Measurements from ENCODE around the gene ANKLE1.

ANKLE1 gene

DNA sequence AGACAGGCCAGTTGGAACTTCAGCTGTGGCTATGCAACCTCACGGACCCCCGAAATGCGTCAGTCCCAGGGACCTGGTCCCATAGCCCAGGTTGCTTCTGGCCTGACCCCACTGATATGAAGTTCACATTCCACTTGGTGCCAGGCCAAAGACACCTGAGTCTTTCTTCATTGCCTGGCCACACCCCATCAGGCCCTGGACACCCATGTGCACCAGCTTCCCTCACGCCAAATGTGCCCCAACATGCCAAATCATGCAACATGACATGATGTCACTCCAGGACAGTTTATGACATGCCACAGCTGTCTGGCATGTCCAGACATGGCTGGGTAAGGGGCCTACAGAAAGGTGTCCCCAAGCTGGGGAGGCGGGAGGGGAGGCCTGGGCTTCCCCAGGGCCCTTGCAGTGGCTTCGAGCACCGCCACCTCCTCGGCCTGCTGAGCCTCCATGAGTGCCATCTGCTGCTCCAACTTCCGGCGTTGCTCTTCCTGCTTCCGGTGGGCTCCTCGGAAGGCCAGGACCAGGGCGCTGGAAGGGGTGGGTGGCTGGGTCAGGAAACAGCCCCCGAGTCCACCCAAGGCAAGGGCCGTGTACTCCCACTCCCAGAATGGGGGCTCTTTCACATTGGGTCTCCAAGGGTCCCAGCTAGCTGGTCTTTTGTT is 31.7 kb upstream of the ANKLE1 start:
- TF ChIP-seq, protein P1, sequence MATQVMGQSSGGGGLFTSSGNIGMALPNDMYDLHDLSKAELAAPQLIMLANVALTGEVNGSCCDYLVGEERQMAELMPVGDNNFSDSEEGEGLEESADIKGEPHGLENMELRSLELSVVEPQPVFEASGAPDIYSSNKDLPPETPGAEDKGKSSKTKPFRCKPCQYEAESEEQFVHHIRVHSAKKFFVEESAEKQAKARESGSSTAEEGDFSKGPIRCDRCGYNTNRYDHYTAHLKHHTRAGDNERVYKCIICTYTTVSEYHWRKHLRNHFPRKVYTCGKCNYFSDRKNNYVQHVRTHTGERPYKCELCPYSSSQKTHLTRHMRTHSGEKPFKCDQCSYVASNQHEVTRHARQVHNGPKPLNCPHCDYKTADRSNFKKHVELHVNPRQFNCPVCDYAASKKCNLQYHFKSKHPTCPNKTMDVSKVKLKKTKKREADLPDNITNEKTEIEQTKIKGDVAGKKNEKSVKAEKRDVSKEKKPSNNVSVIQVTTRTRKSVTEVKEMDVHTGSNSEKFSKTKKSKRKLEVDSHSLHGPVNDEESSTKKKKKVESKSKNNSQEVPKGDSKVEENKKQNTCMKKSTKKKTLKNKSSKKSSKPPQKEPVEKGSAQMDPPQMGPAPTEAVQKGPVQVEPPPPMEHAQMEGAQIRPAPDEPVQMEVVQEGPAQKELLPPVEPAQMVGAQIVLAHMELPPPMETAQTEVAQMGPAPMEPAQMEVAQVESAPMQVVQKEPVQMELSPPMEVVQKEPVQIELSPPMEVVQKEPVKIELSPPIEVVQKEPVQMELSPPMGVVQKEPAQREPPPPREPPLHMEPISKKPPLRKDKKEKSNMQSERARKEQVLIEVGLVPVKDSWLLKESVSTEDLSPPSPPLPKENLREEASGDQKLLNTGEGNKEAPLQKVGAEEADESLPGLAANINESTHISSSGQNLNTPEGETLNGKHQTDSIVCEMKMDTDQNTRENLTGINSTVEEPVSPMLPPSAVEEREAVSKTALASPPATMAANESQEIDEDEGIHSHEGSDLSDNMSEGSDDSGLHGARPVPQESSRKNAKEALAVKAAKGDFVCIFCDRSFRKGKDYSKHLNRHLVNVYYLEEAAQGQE (IDR thresholded peaks at IDR 0.05; ENCODE audit: insufficient read depth in 1 of 2, low read depth in 2 of 2, low read length in 2 of 2) = no peak
- TF ChIP-seq POLR2AphosphoS5 (IDR thresholded peaks at IDR 0.05; ENCODE audit: low read depth, low read length) = no peak
- TF ChIP-seq FOXP2 (optimal IDR thresholded peaks at IDR 0.05; ENCODE audit: borderline replicate concordance, extremely low read depth, extremely low read length, insufficient read depth) = no peak
- TF ChIP-seq SIN3A (IDR thresholded peaks at IDR 0.05; ENCODE audit: borderline replicate concordance, insufficient read depth, low read length) = no peak
- no peak for TF ChIP-seq TAF1 (IDR thresholded peaks at IDR 0.05; ENCODE audit: borderline replicate concordance, insufficient read depth, low read length)

DNA sequence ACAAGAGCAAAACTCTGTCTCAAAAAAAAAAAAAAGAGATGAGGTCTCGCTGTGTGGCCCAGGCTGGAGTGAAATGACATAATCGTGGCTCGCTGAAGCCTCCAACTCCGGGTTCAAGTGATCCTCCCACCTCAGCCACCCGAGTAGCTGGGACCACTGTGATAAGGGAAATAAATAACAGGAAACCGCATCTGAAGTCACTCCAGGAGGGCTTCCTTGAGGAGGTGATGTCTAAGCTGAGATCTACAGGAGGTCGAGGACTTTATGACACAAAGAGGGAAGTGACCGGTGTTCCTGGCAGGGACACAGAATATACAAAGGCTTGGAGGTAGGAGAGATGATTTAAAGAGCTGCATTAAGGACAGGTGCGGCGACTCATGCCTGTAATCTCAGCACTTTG is 27.1 kb upstream of the ANKLE1 start:
- no peak for TF ChIP-seq POLR2AphosphoS5 (IDR thresholded peaks at IDR 0.05; ENCODE audit: low read depth, low read length)
- TF ChIP-seq SIN3A (IDR thresholded peaks at IDR 0.05; ENCODE audit: borderline replicate concordance, insufficient read depth, low read length) = no peak
- no peak for TF ChIP-seq TAF1 (IDR thresholded peaks at IDR 0.05; ENCODE audit: borderline replicate concordance, insufficient read depth, low read length)
- no peak for TF ChIP-seq FOXP2 (optimal IDR thresholded peaks at IDR 0.05; ENCODE audit: borderline replicate concordance, extremely low read depth, extremely low read length, insufficient read depth)
- TF ChIP-seq, protein P1 (IDR thresholded peaks at IDR 0.05; ENCODE audit: insufficient read depth in 1 of 2, low read depth in 2 of 2, low read length in 2 of 2) = no peak

DNA sequence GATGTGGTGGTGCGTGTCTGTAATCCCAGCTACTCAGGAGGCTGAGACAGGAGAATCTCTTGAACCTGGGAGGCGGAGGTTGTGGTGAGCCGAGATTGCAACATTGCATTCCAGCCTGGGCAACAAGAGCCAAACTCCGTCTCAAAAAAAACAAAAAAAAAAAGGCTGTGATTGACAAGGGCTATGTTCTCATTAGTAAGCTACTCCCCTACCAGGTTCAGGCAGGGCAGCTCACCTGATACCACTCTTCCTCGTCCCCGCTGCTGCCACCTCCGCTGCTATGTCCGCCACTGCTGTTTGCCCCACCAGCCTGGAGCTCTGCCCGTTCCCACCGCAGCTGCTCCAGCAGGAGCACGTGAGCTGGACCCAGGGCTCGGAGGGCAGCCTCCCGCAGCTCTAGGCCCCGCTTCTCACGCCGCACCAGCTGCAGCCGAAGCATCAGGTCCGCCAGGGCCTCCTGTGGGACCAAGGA is 26.5 kb upstream of the ANKLE1 start:
- no peak for TF ChIP-seq SIN3A (IDR thresholded peaks at IDR 0.05; ENCODE audit: borderline replicate concordance, insufficient read depth, low read length)
- no peak for TF ChIP-seq FOXP2 (optimal IDR thresholded peaks at IDR 0.05; ENCODE audit: borderline replicate concordance, extremely low read depth, extremely low read length, insufficient read depth)
- TF ChIP-seq, protein P1 (IDR thresholded peaks at IDR 0.05; ENCODE audit: insufficient read depth in 1 of 2, low read depth in 2 of 2, low read length in 2 of 2) = no peak
- TF ChIP-seq TAF1 (IDR thresholded peaks at IDR 0.05; ENCODE audit: borderline replicate concordance, insufficient read depth, low read length) = no peak
- no peak for TF ChIP-seq POLR2AphosphoS5 (IDR thresholded peaks at IDR 0.05; ENCODE audit: low read depth, low read length)

DNA sequence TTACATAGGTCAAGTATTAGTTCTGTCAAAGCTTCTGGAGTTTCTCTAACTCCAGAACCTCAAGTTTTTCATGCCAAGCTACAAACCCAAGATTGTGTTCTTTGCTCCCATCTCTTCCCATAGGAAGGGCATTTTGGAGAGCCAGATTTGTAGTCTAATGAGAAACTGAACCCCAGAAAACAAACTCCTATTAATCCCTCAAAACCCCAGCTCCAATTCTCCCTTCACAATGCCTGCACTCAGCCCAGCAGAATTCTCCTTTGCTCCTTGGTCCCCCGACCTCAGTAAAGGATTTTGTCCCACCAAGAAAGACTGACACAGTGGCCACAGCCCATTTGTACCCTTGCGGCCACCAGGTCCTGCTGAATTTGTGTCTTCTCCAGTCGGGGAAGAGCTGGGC is 25.6 kb upstream of the ANKLE1 start:
- TF ChIP-seq, protein P1 (IDR thresholded peaks at IDR 0.05; ENCODE audit: insufficient read depth in 1 of 2, low read depth in 2 of 2, low read length in 2 of 2) = no peak
